ENCODE measurements around the gene F5.
A peak's percentile ranks its signal among the peaks of the same experiment; 100 is the strongest.

Gene F5

DNA sequence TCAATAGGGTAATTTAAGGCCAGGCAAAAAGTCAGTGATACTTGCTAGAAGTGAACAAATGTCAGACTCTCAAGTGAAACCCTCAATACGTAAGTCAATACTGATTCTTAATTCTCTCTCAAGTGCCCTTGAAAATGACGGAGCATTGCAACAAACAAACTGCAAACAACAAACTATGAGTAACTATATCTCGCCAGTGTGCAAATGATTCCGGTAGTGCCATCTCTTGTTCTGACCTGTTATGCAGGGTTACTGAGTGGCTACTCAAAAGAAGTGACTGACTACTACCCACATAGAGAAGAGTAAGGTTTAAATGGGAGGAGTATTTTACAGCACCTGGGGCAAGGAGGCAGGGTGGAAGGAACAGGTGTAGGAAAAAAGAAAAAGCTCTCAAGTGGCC is 102.2 kb downstream of the F5 start:
- DNase-seq (ENCODE audit: low spot score): no peak

DNA sequence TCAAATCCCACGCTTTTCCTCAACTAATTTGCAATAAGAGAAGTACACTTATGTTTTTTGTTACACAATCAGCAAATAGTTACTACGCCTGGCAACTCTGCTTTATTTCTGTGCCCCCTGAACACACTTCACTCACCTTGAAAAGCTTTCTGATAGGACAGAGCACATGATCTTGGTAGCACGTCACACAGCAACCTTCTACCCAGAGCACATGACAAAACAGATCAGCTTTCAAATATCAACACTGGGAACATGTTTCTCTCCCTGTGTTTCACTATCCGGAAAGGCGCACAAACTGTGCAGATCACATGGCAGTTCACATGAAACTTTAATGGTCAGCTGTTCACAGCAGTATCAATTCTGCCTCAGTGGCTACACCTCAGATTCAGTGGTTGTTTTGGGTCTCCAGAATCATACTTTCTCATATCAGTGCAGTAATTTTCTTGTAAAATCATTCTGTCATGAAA is 102.7 kb downstream of the F5 start:
- DNase-seq (ENCODE audit: low spot score): peak; percentile 7

DNA sequence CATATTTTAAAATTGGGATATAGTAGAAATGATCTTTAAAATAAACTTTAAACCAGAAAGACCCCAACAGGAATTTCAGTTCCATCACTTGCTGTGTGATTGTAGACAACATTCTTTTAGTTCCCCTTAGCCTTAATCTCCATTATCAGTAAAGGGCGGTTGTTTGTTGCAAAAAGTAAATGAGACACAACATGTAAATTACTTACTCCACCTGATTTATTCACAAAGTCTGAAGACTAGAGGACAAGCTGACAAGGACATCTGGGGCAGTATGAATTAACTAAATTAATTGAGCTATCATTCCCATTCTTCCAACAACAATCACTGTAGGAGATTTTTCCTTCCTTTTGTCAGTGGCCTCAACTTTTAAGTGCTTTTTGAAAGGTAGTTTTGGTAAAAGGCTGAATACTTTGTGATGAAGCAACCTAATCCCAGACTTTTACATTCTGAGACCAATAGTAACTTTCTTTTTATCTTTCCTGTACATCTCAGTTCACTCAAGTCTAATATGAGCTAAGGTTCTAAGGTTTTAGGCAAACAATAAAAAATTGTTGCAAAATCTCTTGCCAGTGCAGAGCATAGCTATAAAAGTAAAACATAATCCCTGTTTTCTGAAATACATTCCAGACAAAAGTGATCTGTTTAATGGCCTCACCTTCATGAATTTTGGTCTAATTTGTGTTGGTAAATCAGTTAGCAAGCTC is 106.8 kb downstream of the F5 start:
- DNase-seq (ENCODE audit: low spot score): no peak

DNA sequence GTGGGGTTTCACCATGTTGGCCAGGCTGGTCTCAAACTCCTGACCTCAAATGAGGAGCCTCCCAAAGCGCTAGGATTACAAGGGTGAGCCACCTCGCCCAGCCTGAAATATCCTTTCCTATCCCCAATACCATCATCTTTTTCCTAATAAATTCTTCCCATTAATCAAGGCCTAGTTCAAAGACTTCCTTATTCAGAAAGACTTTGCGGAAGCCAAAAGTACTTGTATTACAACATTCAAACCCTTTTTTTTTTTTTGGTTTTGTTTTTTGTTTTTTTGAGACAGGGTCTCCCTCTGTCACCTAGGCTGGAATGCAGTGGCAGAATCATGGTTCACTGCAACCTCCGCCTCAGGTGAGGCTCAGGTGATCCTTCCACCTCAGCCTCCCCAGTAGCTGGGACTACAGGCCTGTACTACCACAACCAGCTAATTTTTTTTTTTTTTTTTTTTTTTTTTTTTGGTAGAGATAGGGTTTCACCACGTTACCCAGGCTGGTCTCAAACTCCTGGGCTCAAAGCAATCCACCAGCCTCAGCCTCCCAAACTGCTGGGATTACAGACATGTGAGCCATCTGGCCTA is 108.1 kb downstream of the F5 start:
- DNase-seq (ENCODE audit: low spot score): no peak

DNA sequence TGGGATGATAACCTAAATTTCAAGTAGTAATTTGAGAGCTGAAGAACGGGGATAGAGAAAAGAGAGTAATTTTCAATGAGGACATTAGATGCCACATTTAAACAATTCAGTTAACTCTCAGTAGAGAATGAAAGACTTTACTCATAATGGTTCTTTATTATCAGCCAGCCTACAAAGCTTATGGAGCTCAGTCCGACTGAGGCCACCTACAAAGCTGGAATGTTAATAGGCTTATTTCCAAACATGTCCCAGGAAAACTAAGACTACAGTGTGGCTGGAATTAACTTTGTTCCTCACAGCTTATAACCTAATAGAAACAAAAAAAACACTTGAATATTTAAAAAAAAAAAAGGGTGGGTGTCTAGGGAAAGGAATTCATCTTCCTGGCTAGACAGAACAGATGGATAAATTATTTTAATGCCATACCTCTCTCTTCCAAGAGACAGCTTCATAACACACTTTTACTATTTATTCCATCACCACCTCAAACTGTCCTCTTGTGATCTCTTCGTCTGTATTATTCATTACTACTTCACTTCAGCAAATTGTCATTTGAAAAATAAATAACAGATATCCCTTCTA is 110.4 kb downstream of the F5 start:
- no peak for DNase-seq (ENCODE audit: low spot score)

DNA sequence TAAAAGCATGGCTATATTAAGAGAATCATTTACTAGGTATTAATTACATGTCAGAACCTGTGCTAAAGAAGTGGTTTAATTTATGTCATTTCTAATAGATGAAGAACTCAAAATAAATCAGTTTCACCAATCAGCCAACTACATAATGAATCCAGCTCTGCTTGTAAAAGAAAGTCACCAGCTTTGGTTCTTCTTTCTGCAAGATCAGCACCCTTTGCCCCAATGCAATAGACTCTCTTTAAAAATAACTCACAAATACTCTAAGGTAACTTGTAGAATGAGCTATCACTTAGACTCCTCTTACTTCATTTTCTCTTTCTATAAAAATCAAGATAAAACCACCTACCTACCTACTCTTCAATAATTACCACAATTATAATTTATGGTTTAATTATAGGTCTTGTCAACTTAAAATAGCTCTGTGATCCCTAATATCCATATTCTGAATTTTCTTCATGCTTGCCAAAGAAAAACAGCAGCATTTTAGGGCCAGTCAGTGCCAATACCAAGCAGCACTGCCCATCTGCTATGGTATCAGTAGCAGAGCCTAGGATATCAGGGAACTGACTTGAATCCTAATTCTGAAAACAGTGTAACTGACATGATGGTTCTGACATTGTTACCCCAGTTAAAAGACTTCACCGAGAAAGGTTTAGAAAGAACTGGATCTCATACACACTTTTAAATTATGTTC is 111.8 kb downstream of the F5 start:
- DNase-seq (ENCODE audit: low spot score): no peak

DNA sequence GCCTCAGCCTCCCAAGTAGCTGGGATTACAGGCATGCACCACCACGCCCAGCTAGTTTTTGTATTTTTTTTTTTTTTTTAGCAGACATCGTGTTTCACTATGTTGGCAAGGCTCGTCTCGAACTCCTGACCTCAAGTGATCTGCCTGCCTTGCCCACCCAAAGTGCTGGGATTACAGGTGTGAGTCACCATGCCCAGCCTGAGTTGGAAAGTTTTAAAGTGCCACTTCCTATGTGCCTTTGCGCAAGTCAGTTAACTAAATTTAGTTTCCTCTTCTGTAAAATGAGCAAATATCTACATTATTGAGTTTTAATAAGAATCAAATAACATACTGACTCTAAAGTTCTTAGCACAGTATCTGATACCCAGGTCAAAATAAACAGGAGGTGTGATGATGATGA is 112.9 kb downstream of the F5 start:
- DNase-seq (ENCODE audit: low spot score): no peak

DNA sequence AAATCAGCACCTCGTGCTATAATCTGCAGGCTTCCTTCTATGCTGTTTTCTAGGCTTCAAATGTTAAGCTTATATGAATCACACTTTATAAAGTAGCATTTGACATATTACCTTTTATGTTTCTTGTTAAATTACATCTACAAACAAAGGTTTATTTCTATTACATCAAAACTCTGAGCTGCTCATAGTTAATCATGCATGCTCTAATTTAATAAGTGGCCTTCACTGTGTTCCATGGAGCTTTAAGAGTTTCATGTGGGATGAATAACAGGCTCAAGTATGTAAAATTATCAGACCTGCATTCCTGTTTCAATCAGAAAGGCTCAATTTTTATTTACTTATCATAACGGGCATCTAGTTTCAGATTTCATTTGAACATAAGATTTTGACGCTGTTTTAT is 113.5 kb downstream of the F5 start:
- DNase-seq (ENCODE audit: low spot score): no peak

DNA sequence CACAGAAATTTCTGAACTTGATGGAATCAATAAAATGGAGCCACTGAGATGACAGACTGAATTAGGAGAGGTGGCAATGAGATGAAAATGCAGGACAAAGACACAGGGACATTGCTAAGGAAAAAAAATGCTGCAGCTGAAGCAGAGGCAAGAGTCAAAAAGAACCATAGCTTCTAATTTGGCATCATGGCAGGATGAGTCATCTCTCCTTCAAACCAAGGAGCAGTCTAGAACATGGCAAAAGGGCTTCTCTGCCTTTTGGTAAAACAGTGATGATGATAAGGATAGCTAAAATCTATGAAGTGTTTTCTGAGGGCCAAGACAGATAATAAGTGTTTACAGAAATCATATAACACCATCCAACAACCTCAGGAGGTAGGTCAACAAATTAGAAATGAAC is 117.3 kb downstream of the F5 start:
- no peak for DNase-seq (ENCODE audit: low spot score)

DNA sequence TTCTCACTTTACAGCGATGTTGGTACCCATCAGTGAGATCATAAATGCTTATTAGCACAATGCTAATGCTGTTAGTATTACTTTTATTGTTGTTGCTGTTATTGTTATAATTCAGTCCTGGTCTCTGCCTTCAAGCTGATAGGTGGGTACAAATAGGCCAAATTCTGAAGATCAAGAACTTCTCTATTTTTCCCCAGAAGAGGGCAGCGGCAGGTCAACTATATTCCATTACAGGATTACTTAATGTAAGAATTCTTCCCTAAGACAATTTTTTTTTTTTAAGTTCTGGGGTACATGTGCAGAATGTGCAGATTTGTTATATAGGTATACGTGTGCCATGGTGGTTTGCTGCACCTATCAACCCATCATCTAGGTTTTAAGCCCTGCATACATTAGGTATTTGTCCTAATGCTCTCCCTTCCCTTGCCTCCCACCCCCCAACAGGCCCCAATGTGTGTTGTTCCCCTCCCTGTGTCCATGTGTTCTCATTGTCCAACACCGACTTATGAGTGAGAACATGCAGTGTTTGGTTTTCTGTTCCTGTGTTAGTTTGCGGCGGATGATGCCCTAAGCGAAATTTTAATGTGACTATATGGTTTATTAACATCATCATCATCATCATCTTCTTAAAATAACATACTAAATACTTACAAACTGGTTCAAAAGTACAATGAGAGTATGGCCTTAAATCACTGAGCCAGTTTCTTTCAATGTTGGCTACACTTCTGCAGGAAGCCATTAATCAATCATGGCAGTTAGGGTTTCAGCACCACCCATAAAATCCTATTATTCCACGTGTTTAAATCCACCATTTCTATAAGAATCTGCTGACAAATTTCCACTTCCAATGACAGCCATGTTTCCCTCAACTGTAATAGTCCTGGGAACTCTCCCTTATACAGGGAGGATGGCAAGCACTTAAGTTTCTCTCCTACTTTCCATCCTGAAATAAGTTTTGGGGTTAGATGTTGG is 119.7 kb downstream of the F5 start:
- peak; percentile 29 for DNase-seq (ENCODE audit: low spot score)

DNA sequence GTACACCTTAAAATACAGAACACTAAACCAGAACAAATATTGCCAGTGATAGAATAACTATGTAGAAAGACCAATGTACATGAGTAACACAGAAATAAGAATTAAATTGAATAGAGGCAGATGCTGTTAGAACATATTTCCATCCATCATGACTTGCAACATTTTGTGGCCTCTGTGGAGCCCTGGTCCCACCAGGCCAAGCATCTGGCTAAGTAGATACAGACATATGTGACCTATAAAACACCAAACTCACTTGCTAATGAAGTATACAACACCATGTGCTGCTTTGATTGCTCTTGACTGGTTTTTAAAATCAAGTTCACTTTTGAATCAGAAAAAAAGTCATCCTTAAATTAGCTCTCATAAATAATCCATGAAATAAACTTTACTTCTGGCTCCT is 121.0 kb downstream of the F5 start:
- DNase-seq (ENCODE audit: low spot score): no peak

Small RNA genes lying within 50 kb of the gene (small RNA-seq; reads per million reads assigned to genes)
- 0 to 0.04 reads per million in 2 experiments for gene AL021068.2

Data from SK-N-DZ (cell line).